Activated CD8-positive, alpha-beta memory T cell treated with anti-CD3 and anti-CD28 coated beads, Interleukin-2, amount 50 U/mL, for 24 hours (primary cell): ENCODE results near the gene NAP1L5.

ENCODE experiments used
- DNase-seq: peaks from one replicate; pipeline ENCODE4 v3.0.0-alpha.2; 2020; ENCODE audit errors: extremely low read depth

Gene NAP1L5

DNA sequence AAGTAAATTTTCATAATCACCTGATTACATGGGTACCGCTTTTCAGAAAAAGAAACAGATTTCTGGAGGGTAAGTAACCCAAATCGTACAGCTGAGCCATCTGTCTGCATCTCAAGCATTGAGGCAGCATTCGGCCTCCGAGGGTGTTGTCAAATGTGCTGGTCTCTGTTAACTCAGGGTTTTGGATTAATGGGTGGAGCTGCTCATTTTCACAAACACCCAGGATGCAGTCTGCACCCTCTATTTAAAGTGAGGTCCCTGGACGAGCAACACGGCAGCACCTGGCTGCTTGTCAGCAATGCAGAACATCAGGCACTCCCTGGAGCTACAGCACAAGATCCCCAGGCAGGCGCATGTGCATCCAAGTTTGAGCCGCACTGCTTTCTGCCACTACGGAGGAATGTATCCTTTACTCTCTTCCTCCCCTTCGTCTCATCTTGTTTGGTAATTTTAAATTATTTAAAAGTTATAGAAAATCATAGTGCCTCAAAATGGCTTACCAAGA, 24.7 kb upstream of the NAP1L5 start:
- DNase-seq: no peak

DNA sequence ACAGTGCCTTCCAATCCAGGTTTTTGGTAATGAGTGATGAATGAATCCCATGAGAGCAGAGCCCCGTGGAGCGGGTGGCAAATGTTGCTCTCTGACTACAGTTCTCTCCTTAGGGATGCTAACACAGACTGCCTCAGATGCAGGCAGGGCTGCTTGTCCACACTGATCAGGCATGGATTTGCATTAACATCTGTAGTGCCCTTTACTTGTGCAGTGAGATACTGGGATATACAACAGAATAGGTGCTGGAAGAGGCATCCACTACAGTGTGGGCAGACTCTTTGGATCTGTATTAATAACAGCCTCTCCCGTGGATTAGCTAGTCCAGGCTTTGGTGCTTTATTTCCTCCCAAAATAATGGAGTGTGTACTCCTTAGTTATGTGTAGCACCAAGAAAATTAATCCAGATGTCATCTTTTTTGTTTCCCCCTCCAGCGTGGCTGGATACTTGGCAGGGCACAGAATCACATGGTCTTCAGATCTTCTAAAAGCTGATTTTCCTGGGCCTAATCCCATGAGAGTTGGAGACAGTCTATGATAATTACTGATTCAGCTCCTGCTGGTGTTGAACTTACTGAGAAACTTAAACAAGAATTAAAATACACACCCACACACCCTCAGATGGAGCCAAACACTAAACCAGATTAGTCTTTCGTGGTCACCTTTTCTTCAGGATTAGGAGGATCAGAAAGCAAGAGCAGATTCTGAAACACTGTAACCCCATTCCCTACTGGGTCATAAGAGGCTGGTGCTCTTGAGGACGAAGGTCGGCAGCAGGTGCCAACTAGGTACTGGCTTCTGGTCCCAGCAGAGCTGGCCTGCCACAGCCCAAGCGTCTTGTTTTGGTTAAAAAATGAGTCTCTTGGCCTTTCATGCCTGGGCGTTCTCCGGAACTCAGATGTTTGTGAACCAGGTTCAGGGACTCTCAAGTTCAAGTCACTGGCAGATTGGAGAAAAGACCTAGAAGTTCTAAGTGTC, 23.1 kb upstream of the NAP1L5 start:
- no peak for DNase-seq

DNA sequence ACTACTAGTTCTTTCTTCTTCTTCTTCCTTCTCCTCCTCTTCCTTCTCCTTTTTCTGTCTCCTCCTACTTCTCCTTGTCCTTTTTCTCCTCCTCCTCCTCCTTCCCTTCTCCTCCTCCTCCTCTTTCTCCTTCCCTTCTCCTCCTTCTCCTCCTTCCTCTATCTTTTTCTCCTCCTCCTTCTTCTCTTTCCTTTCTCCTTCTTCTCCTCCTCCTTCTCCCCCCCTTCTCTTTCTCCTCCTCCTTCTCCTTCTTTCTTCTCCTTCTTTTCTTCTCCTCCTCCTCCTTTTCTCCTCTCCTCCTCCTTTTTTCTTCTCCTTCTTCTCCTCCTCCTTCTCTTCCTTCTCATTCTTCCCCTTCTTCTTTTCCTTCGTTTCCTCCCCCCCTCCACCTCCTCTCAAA, 21.8 kb upstream of the NAP1L5 start:
- no peak for DNase-seq

DNA sequence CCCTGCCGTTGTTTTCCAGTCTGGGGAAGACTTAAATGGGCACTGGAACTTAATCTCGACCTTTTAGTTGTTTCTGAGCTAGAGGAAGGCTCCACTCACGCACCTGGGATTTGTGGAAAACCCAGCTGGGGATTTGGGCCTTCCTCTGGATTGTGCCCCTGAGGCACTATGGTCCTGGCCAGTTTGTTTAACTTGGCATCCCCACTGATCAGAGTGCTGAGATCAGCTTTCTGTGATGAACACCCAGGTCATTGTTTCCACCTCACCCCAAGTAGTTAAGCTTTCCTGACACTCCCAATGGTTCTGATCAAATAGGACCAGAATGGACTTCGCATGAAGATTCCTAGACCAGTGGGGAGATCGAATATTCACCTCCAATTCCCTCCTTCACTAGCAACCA, 20.5 kb upstream of the NAP1L5 start:
- DNase-seq: no peak

DNA sequence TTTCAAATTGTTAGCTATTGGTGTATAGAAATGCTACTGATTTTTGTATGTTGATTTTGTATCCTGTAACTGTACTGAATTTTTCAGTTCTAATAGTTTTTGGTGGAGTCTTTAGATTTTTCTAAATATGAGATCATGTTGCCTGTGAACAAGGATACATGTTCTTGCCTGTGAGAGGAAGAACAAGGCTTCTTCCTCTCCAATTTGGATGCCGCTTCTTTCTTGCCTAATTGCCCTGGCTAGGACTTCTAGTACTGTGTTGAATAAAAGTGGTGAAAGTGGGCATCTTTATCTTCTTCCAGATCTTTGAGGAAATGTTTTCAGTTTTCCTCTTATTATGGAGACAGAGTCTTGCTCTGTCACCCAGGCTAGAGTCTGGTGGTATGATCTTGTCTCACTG, 16.2 kb upstream of the NAP1L5 start:
- no peak for DNase-seq

DNA sequence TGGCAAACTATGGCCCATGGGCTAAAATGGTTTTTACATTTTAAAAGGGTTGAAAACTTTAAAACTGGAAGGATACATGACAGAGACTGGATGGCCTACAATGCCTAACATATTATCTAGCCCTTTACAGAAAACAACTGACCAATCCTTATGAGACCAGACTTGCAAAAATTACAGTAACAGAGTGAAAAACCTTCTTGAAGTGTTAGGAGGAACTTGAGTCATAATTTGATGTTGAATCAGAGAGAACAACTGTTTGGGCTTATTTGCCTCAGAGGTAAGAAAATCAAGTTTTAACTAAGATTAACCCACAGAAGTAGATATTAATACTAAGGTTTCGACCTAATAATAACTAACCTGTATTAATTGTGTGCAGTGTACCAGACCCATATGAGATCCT, 12.4 kb upstream of the NAP1L5 start:
- DNase-seq: no peak

DNA sequence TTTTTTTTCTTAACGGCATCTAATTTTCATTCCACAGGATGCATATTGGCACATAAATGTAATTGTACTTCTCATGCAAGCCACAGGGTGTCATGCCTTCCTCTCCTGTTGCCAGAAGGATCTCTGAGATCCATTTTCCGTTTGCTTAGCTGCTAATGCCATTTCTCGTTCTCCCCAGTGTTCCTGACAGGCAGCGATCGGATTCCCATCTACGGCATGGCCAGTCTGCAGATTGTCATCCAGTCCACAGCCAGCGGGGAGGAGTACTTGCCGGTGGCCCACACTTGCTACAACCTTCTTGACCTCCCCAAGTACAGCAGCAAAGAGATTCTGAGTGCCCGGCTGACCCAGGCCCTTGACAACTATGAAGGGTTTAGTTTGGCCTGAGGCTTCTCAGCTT, 8.9 kb upstream of the NAP1L5 start:
- no peak for DNase-seq

DNA sequence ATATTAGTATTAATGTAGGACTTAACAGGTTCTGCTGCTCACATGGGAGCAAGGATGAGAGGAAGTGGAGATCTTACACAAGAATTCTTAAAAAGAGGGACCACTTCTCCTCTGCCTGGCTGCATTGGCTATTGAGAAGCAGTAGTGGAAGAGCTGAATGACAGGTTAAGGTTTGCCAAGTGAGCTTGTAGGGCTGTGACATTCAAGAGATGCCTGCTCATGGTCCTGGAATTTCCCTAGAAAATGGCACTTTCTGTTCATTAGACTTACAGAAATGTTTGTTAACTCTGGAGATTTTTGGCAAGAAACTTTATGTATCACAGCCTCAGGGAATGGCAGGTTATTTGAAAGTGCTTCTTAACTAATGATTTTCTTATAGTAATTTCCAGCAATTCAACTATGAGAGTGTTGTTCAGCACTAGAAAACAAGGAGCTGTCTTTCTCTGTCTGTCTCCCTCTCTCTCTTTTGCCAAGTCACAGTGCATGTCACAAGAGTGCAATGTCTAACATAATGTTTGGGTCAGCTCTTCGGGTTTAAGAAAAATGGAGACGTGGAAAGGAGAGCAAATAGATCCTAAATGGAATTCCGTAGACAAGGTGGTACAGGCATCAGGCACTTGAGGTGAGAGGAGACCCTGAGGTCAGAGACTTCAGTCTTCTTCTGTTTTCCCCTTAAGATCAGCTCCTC, 8.3 kb upstream of the NAP1L5 start:
- DNase-seq: no peak

DNA sequence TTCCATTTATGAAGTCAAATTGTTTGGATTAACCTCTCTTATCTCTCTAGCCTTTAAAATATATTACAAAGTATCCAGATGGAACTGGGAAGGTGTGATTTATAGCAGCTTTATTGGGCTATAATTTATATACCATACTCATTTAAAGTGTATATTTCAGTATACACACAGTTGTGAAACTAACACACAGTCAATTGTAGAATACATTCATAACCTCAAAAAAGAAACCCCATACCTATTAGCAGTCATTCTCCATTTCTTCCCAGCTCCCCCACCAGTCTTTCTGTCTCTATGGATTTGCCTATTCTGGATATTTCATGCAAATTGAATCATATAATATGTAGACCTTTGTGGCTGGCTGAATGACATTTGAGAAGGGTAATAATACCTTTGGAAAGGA, 7.6 kb upstream of the NAP1L5 start:
- DNase-seq: no peak

DNA sequence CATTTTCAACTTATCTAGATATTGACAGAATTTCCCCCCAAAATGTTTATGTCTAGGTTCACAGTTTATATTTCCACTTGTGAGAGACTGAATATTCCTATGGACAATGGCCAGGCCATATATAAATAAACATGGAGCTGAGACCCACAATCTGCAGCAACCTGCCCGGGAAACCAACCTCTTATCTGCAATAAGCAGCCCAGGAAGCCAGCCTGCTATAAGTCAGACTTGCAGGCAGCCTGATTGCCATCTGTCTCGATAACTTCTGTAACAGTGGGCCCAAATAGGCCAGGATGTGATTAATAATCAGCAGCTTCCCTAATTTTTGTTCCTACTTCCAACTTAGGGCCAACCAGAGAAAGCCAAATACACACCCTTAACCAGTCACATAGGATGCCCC, 5.2 kb upstream of the NAP1L5 start:
- DNase-seq: no peak

DNA sequence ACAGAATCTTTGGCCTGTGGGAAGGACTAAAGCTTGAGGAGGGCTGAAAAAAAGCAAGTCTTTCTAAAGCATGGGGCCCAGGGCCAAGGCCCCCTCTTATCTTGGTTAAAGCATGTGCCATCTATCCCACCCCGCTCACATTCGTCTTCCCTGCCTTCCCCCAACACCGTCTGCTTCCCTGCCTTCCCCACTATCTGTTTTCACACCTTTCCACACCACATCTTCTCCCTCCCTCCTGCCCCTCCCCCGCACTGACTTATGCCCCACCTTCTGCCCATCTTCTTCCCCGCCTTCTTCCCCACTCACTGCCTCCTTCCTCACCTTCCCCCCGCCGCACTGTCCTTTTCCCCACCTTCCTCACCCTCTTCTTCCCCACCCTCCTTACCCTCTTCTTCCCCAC, 890 bp upstream of the NAP1L5 start:
- no peak for DNase-seq

DNA sequence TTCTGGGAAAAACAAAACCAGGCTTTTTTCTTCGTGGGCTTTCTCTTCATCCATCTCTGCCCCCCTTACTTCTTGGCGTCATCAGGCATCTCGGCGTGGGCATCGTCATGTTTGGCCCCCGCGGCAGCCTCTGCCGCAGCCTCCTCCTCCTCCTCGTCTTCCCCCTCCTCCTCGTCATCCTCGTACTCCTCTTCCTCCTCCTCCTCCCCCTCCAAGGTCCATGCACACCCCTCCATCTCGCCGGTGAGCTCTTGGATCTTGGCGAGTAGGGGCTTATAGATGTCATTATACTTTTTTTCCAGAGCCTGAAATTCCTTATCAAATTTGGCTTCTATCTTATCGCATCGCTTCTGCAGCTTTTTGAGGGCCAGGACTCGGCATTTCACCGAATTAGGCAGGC, 488 bp downstream of the NAP1L5 start:
- DNase-seq: no peak

DNA sequence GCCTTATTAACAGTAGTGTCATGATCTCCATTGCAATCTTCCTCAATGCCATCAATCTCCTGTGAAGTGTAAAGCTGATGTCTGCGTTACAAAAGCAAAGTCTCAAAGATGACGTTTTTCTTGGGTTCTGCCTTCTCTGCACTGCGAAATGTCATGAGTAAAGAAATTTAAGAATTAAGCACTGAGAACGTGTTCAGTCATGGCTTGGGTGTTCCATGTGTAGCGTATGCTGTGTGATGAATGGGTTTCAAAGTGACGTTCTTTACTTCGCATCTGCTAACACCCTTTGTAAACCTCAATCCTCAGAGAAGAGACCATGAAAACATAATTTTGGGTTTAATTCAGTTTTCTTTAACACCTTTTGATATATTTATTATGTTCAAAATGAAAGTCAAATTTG, 999 bp downstream of the NAP1L5 start:
- DNase-seq: no peak

DNA sequence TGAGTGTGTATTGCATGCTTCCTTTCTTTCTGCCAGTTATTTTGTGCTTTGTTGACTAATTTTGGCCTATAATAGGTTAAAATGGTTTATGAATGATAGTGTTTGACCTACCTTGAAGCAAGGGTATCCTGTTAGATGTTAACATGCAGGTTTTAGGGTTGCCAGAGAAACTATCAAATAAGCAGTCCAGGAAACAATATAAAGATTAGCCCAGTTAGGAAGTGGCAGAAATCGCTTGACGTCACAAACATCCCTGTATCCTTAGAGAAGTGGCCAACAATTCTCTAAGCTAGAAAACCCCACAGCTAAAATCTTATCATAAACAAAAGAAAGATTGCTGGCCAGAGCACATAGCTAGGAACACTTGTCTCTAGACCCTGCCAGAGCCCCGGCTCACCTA, 3.8 kb downstream of the NAP1L5 start:
- DNase-seq: no peak

DNA sequence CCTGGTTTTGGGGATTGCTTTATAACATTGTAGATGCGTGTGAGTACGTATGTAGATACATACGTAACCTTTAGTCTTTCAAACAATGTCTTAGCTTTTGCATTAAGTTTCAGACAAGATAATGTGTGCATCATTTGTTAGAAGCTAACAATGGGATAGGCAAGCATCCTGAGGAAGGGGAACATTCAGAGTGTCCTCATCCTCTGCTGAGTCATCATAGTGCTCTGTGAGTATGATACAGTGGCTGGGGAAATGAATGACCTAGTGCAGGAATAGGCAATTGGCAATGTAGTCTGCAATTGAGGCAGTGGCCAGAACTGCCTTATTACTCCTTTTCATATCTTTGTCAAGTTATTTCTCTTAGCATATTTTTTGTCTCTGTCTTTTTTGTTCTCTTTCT, 7.3 kb downstream of the NAP1L5 start:
- DNase-seq: no peak

DNA sequence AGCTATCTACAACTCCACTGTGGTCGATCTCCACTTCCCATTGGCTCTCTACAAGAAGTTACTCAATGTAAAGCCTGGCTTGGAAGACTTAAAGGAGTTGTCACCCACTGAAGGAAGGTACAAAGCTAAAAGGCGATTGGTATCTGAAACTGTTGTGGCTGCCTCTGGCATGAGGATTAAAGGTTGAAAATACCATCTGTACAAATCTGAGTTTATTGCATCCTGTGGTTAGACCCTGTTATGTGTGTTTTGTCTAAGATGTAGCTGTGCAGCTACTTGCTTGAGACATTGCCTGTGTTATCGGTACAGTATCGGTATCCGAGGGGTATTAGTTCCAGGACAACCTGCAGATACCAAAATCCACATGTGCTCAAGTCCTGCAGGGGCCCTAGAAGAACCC, 16.4 kb downstream of the NAP1L5 start:
- no peak for DNase-seq

DNA sequence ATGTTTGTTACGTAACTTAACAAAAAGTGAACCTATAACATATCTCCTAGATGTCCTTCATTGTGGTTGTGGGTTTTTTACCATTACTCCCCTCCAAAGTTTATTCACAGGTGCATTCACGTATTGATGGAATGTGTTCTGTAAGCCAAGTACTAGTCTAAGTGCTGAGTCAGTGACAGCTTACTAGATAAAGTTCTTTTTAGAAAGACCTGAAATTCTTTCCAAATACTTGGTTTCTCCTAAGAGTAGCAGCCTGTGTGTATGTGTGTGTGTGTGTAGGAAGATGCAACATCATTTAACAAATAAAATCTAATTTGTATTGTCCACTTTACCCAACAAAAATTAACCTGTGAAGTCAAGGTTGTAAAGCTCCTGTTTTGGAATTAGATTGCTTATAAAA, 22.1 kb downstream of the NAP1L5 start:
- no peak for DNase-seq

DNA sequence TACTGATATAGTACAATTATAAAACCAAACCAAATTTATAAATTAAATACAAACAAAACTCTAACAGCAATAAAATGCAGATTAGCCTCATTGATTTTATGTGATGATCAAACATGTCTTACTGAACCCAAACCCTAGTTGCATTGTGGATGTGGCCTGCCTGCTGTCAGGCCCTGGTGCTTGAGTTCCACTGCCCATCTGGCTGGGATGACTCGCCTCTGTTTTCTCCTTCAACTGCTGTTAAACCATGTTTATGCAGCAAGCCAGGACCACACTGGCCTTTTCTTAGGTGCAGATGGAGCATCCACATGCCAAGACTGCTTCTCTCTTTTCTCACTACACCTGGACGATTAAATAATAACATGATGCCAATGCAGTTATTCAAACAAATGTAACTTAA, 22.6 kb downstream of the NAP1L5 start:
- no peak for DNase-seq

DNA sequence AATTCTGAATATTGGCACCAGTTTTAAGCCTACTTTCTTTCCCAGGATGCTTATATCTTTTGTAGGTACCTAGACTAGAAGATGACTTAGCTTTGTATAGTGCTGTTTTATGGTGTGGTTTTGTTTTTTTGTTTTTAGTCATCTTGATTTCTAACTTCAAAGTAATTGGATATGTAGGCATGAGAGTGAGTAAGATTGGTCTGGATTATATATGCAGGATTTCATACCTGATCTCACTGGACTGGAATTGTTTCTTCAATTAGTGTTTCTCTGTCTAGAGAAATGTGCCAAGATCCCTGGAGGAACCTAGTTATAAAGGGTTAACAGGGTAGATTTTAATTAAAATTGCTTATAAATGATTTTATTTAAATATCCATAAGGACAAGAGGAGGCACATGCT, 23.1 kb downstream of the NAP1L5 start:
- no peak for DNase-seq

DNA sequence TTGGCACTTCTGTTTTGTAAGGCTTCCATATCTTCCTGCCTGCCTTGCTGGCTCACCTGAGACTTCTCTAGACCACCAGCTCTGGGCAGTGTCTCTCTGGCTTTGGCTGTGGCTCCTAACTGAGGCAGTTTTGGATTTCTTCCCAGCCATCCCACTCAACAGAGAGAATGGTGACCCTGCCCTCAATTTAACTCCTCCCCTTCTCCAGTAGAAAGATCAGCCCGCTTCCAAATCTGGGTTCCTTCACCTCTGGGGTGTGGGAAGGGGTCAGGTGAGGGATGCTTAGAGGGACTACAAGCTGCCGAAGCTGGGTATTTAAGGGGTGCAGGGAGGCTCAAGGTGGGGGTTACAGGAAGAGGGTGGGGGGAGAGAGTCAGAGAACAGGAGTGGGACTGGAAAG, 23.7 kb downstream of the NAP1L5 start:
- no peak for DNase-seq

DNA sequence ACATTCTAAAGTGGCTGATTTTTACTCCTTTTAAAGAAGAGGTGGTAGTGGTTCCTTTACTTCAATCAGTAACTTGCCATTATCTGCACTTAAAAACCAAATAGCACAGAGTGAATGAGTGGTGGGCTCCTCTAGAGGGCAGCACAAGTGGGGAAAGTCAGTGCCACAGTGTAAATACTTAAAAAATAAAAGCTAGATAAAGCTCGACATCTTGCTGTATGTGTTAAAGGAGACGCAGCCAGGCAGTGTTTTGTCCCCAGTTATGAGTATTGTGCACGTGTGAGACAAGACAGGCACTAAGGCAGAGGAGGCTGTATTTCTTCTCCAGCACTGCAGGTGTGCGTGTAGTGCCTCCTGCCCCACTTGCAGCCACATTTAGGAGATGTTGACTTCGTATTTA, 24.6 kb downstream of the NAP1L5 start:
- no peak for DNase-seq

DNA sequence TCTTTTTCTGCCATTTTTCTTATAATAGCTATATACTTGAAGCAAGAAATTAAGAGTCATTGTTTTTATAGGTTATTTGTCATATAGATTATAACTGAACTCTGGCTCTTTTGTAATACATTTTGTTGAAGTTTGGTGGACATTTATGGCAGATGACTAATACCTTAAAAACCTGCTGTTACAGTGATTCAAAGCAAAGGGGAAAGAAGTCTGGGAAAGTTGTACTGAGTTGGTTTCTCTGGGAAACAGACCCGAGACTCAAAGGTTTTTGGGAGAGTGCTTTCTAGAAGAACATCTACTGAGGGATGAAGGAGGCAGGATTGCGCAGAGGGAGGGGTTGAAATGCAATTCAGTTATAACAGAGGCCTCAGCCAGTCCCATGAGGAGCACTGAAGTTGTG, 35.9 kb downstream of the NAP1L5 start:
- no peak for DNase-seq
